SK-N-SH (cell line): ENCODE data around the gene PJA2. TPM values are rescaled to one million over a fixed set of nuclear protein-coding genes. Genes with fewer than 3 reads are reported as not detected.
"Not testable (repeated sequence)": the region's sequence is repeated elsewhere in the genome, so short reads cannot be mapped to it uniquely, and the experiment has no call there.

Experiments used
- CTCF ChIA-PET: fragments of 300-600, 350-600 bp; formaldehyde crosslinking; extraction: SDS; loops from one replicate; lab custom pipeline; 2021; lab: Yijun Ruan, JAX
- POLR2A ChIA-PET: fragments of 350-600 bp; sonication (Branson Sonifier 250); formaldehyde crosslinking; extraction: SDS; loops from one replicate; lab custom pipeline; 2020; ENCODE audit warnings: antibody characterized with exemption, inconsistent platforms; lab: Yijun Ruan, JAX
- DNase-seq: peaks from one replicate; pipeline ENCODE4 v3.0.0; 2012
- H2AFZ ChIP-seq: fragments of 200-600 bp; sonication (generic); 2 replicates; pipeline ENCODE4 v1.8.1; 2016; ENCODE audit warnings: antibody characterized with exemption, mild to moderate bottlenecking, low read depth
- H3F3A ChIP-seq: fragments of 200-600 bp; sonication (generic); replicated peaks from 2 replicates; pipeline ENCODE3; 2016; ENCODE audit warnings: antibody characterized with exemption, mild to moderate bottlenecking; ENCODE audit not compliant: insufficient read depth
- H3K27ac ChIP-seq, 2 experiments: fragments of 200-500 bp in 1 of 2; fragments of 200-600 bp in 1 of 2; sonication (Bioruptor generic) in 1 of 2; sonication (generic), shearing (Covaris generic) in 1 of 2; 2 replicates each; pipeline versions ENCODE4 v1.5.1 to v1.6.1; 2014 to 2016; ENCODE audit warnings: low read depth in 2 of 2, inconsistent platforms in 1 of 2, low read length in 1 of 2, mild to moderate bottlenecking in 1 of 2, mixed read lengths in 1 of 2
- H3K27me3 ChIP-seq: fragments of 200-600 bp; sonication (generic), shearing (Covaris generic); 2 replicates; pipeline ENCODE4 v1.6.1; 2016; ENCODE audit warnings: mixed run types; ENCODE audit not compliant: insufficient read depth
- H3K36me3 ChIP-seq, 2 experiments: fragments of 200-500 bp in 1 of 2; fragments of 200-600 bp in 1 of 2; sonication (Bioruptor generic) in 1 of 2; sonication (generic) in 1 of 2; replicated peaks in 1 of 2; 2 replicates each; pipeline versions ENCODE3 to v1.5.1; 2014 to 2016; ENCODE audit warnings: low read length in 1 of 2, mild to moderate bottlenecking in 1 of 2; ENCODE audit not compliant: insufficient read depth in 2 of 2, control insufficient read depth in 1 of 2
- H3K4me1 ChIP-seq, 2 experiments: fragments of 200-500 bp in 1 of 2; fragments of 200-600 bp in 1 of 2; sonication (Bioruptor generic) in 1 of 2; sonication (generic), shearing (Covaris generic) in 1 of 2; 2 replicates each; pipeline versions ENCODE4 v1.5.1 to v1.6.1; 2014 to 2016; ENCODE audit warnings: low read depth in 1 of 2, low read length in 1 of 2, mixed run types in 1 of 2; ENCODE audit not compliant: insufficient read depth in 2 of 2, control insufficient read depth in 1 of 2
- H3K4me2 ChIP-seq: fragments of 200-600 bp; sonication (generic), shearing (Covaris generic); 2 replicates; pipeline ENCODE4 v1.6.1; 2017; ENCODE audit warnings: mixed run types
- H3K4me3 ChIP-seq, 2 experiments: fragments of 200-500 bp in 1 of 2; fragments of 200-600 bp in 1 of 2; sonication (Bioruptor generic) in 1 of 2; sonication (generic), shearing (Covaris generic) in 1 of 2; 2 replicates each; pipeline versions ENCODE4 v1.5.1 to v1.8.1; 2014 to 2016; ENCODE audit warnings: low read depth in 2 of 2, inconsistent platforms in 1 of 2, low read length in 1 of 2, mild to moderate bottlenecking in 1 of 2, mixed read lengths in 1 of 2, moderate library complexity in 1 of 2
- H3K79me2 ChIP-seq: fragments of 200-600 bp; sonication (generic); 2 replicates; pipeline ENCODE4 v1.8.1; 2017; ENCODE audit warnings: mild to moderate bottlenecking; ENCODE audit not compliant: insufficient read depth
- H3K9ac ChIP-seq: fragments of 200-600 bp; sonication (generic); 2 replicates; pipeline ENCODE4 v1.6.1; 2017; ENCODE audit warnings: mixed run types
- H3K9me2 ChIP-seq: fragments of 200-600 bp; sonication (generic); 2 replicates; pipeline ENCODE4 v1.6.1; 2017; ENCODE audit warnings: mixed run types
- H3K9me3 ChIP-seq: fragments of 200-600 bp; sonication (generic); 2 replicates; pipeline ENCODE4 v1.6.1; 2017; ENCODE audit warnings: mixed run types, mild to moderate bottlenecking, moderate library complexity
- H4K20me1 ChIP-seq: fragments of 200-600 bp; sonication (generic); 2 replicates; pipeline ENCODE4 v1.6.1; 2017; ENCODE audit warnings: mild to moderate bottlenecking, mixed run types; ENCODE audit not compliant: insufficient read depth
- CTCF ChIP-seq: fragments of 200-600 bp; sonication (generic); IDR thresholded peaks from 2 replicates; pipeline ENCODE4 v1.6.1; 2017; ENCODE audit warnings: antibody characterized with exemption, mild to moderate bottlenecking, moderate library complexity
- GATA2 ChIP-seq: sonication (generic); formaldehyde crosslinking; IDR thresholded peaks from 2 replicates; pipeline ENCODE4 v1.5.0; 2020; ENCODE audit warnings: mild to moderate bottlenecking, missing genetic modification reagents
- IRF3 ChIP-seq: fragments of 150-350 bp; IDR thresholded peaks from 2 replicates; pipeline ENCODE4 v1.6.1; 2016; ENCODE audit warnings: mild to moderate bottlenecking, low read depth, low read length
- MXI1 ChIP-seq: IDR thresholded peaks from 2 replicates; pipeline ENCODE4 v1.6.1; 2012; ENCODE audit warnings: mild to moderate bottlenecking, low read depth, low read length, improper control_type of control experiment
- RCOR1 ChIP-seq: fragments of 150-350 bp; IDR thresholded peaks from 2 replicates; pipeline ENCODE4 v1.6.1; 2017; ENCODE audit warnings: antibody characterized with exemption, low read length
- RFX5 ChIP-seq: IDR thresholded peaks from 2 replicates; pipeline ENCODE4 v1.6.1; 2012; ENCODE audit warnings: mild to moderate bottlenecking, improper control_type of control experiment, low read length
- RXRA ChIP-seq: IDR thresholded peaks from 2 replicates; pipeline ENCODE4 v1.4.0; 2012; ENCODE audit warnings: low read depth, mild to moderate bottlenecking, borderline replicate concordance
- TAF1 ChIP-seq: IDR thresholded peaks from 2 replicates; pipeline ENCODE4 v1.6.1; 2012; ENCODE audit warnings: low read depth, mild to moderate bottlenecking, low read length, moderate library complexity, borderline replicate concordance
- TEAD4 ChIP-seq: IDR thresholded peaks from 2 replicates; pipeline ENCODE4 v1.4.0; 2012; ENCODE audit warnings: mild to moderate bottlenecking, borderline replicate concordance; ENCODE audit not compliant: insufficient read depth
- USF2 ChIP-seq: fragments of 150-350 bp; IDR thresholded peaks from 2 replicates; pipeline ENCODE4 v1.6.1; 2017; ENCODE audit warnings: antibody characterized with exemption, low read length, low read depth, borderline replicate concordance
- WGBS: methylation state at CpG from one replicate; pipeline ENCODE4 v1.1.6; 2017; ENCODE audit warnings: low lambda C conversion rate; 5-methylcytosine and 5-hydroxymethylcytosine counted together
- polyA plus RNA-seq, 3 experiments: library from polyadenylated mRNA; depleted of rRNA; stranded (reverse); fragments of >200 nt; gene quantifications; 2 replicates each; pipeline ENCODE4 v1.2.3, GENCODE V29; 2012

Gene PJA2
- polyA plus RNA-seq, 1 of the 3 experiments (the other 2 are of a cell fraction): 30.7 TPM

GRCh38 chr5:109439590-109439989 lies 29.8 kb upstream of the PJA2 start:
- TF ChIP-seq RCOR1 (no peak), TEAD4 (no peak), RFX5 (no peak), GATA2 (no peak), IRF3 (no peak), USF2 (no peak), TAF1 (no peak), CTCF (no peak), RXRA (no peak)
- no peak overlapping the region for H3K4me2 ChIP-seq
- H3K9me2 ChIP-seq: no peaks in the 10 kb centered on the region; the same call in 1 of the 2 replicates
- H3K4me3 ChIP-seq: no peak overlapping the region
- DNase-seq: no peak
- no peaks in the 10 kb centered on the region for H4K20me1 ChIP-seq
- no peaks in the 10 kb centered on the region for H3K9me3 ChIP-seq
- no peaks in the 10 kb centered on the region for H3K27me3 ChIP-seq
- ChIA-PET CTCF (interaction anchor here (1.1 kb wide), 1 partner anchor 520 kb away, joined by 3 read pairs; no protein-coding TSS in a partner anchor), POLR2A (no interaction called here)
- H3K27ac ChIP-seq: no peak overlapping the region
- H3K79me2 ChIP-seq: no peaks in the 10 kb centered on the region
- no peaks in the 10 kb centered on the region for H3F3A ChIP-seq
- H3K9ac ChIP-seq: no peak overlapping the region
- no peaks in the 10 kb centered on the region for H3K4me1 ChIP-seq
- H3K36me3 ChIP-seq: no peaks in the 10 kb centered on the region
- WGBS: 96% methylated on average over 1 of the region's 1 CpG
- no peak overlapping the region; the same call in 1 of the 2 replicates for H2AFZ ChIP-seq

GRCh38 chr5:109426075-109426474 lies 16.3 kb upstream of the PJA2 start:
- Histone ChIP-seq H3F3A (peaks cover 4% of the 10 kb centered on the region), H3K4me2 (no peak overlapping the region), H3K36me3 (no peaks in the 10 kb centered on the region), H3K27ac (no peak overlapping the region), H3K27me3 (no peaks in the 10 kb centered on the region), H3K4me1 (peaks cover 0 to 3% of the 10 kb centered on the region in 2 experiments; a peak in 2 of 4 replicates), H3K4me3 (no peak overlapping the region)
- no peak for DNase-seq
- POLR2A ChIA-PET: no interaction called here
- TF ChIP-seq MXI1: no peak
- TF ChIP-seq RCOR1: no peak
- TF ChIP-seq, all 33 proteins: peak for 0
- H3K9me3 ChIP-seq: no peaks in the 10 kb centered on the region
- H3K79me2 ChIP-seq: no peaks in the 10 kb centered on the region
- H3K9ac ChIP-seq: no peak overlapping the region
- no peak overlapping the region for H2AFZ ChIP-seq
- CTCF ChIA-PET: no interaction called here
- WGBS: 89% methylated on average over 3 of the region's 3 CpGs
- H3K9me2 ChIP-seq: no peaks in the 10 kb centered on the region
- no peaks in the 10 kb centered on the region for H4K20me1 ChIP-seq

- H3K27me3 ChIP-seq, H3K9ac ChIP-seq, H2AFZ ChIP-seq, H3K9me2 ChIP-seq, POLR2A ChIA-PET, H3K4me1 ChIP-seq, H3F3A ChIP-seq, H3K36me3 ChIP-seq, H3K4me3 ChIP-seq, DNase-seq, H3K9me3 ChIP-seq, H3K4me2 ChIP-seq, H3K27ac ChIP-seq, H4K20me1 ChIP-seq, H3K79me2 ChIP-seq: not testable (repeated sequence)
- WGBS: 89% methylated on average over 5 of the region's 5 CpGs
- CTCF ChIA-PET: interaction anchor here (0.9 kb wide), 1 partner anchor 8 kb away, joined by 3 read pairs; no protein-coding TSS in a partner anchor
These were observed 15.7 kb upstream of the PJA2 start for GRCh38 chr5:109425521-109425920.
